Measurements from ENCODE around the gene SMIM24. TPM values are rescaled to one million over a fixed set of nuclear protein-coding genes. Genes with fewer than 3 reads are reported as not detected.

The SMIM24 gene
- total RNA-seq, 4 donors from 2014 or later: not detected

DNA sequence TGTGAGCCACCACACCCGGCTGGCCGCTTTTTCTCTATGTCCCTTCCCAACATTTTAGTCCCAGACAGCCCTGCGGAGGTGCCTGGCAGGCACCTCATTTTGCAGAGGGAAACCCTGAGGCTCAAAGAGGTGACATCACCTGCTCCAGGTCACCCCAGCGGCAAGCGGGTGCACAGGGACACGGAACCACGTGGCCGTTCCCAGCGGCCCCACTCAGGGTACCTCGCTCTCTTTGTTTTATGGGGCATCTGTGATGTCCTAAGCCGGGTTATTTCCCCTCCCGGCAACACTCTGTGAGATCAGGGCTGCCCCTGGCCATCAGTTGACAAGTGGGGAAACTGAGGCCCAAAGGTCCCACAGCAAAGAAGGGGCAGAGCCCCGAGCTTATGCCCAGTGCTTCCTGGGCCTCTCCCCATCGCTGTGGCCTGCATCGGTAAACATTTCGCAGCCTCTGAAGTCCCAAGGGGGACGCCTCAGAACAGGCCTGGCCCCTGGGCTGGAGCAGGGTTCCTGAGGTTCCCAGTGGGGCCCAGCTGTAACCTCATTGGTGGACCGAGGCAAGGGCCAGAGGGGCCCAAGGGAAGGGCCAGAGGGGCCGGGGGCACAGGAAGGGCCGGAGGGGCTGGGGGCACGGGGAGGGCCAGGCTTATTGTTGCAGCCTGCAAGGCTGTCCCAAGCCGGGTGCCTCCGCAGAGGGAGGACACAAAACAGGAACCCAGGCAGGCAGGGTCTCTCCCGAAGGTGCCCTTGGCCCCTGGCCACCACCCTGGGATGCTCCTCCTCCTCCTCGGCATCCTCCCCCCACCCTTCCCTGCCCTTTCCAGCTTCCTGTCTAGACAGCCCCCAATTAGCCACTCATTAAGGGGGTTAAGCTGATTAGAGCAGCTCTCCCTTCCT lies 39.0 kb downstream of the SMIM24 start:
- Histone ChIP-seq H3K9me3 (no peaks in the 10 kb centered on the region), H3K4me3 (no peak overlapping the region), H3K4me1 (peaks cover 51 to 53% of the 10 kb centered on the region in 2 donors), H3K27me3 (no peaks in the 10 kb centered on the region), H3K27ac (peak overlapping the region; percentile 76 to 89 (median 85)), H3K36me3 (peaks cover 0 to 30% of the 10 kb centered on the region in 2 donors)
- intact Hi-C loops (cut with DNase I; ENCODE audit: low total_unique reads): no loop called here
- ATAC-seq (no peak), DNase-seq (no peak)
- in situ Hi-C loops (cut with MboI; ENCODE audit: low sequenced_read_pairs in 4 of 4): no loop called here
- TF ChIP-seq, protein P1, sequence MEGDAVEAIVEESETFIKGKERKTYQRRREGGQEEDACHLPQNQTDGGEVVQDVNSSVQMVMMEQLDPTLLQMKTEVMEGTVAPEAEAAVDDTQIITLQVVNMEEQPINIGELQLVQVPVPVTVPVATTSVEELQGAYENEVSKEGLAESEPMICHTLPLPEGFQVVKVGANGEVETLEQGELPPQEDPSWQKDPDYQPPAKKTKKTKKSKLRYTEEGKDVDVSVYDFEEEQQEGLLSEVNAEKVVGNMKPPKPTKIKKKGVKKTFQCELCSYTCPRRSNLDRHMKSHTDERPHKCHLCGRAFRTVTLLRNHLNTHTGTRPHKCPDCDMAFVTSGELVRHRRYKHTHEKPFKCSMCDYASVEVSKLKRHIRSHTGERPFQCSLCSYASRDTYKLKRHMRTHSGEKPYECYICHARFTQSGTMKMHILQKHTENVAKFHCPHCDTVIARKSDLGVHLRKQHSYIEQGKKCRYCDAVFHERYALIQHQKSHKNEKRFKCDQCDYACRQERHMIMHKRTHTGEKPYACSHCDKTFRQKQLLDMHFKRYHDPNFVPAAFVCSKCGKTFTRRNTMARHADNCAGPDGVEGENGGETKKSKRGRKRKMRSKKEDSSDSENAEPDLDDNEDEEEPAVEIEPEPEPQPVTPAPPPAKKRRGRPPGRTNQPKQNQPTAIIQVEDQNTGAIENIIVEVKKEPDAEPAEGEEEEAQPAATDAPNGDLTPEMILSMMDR (IDR thresholded peaks at IDR 0.05 in 4 of 5, conservative IDR thresholded peaks at IDR 0.05 in 1 of 5): no peak
- TF ChIP-seq POLR2A (IDR thresholded peaks at IDR 0.05): no peak

- H3K36me3 ChIP-seq: peaks cover 0 to 30% of the 10 kb centered on the region in 2 donors
- H3K9me3 ChIP-seq: no peaks in the 10 kb centered on the region
- H3K4me3 ChIP-seq: no peak overlapping the region
- no peaks in the 10 kb centered on the region for H3K27me3 ChIP-seq
- no peak for TF ChIP-seq POLR2A (IDR thresholded peaks at IDR 0.05)
- TF ChIP-seq, protein P1 (IDR thresholded peaks at IDR 0.05 in 4 of 5, conservative IDR thresholded peaks at IDR 0.05 in 1 of 5): peak; percentile 45 to 77 (median 70)
- ATAC-seq (peak in 1 of 2 donors; percentile 41), DNase-seq (peak in 1 of 2 donors; percentile 65)
- H3K27ac ChIP-seq: peak overlapping the region; percentile 76 to 89 (median 85)
- peaks cover 55 to 57% of the 10 kb centered on the region in 2 donors for H3K4me1 ChIP-seq
- in situ Hi-C loops (cut with MboI; ENCODE audit: low sequenced_read_pairs in 4 of 4) (no loop called here), intact Hi-C loops (cut with DNase I; ENCODE audit: low total_unique reads) (no loop called here)
Observed at GRCh38 chr19:3440082-3440481, 40.2 kb downstream of the SMIM24 start.

DNA sequence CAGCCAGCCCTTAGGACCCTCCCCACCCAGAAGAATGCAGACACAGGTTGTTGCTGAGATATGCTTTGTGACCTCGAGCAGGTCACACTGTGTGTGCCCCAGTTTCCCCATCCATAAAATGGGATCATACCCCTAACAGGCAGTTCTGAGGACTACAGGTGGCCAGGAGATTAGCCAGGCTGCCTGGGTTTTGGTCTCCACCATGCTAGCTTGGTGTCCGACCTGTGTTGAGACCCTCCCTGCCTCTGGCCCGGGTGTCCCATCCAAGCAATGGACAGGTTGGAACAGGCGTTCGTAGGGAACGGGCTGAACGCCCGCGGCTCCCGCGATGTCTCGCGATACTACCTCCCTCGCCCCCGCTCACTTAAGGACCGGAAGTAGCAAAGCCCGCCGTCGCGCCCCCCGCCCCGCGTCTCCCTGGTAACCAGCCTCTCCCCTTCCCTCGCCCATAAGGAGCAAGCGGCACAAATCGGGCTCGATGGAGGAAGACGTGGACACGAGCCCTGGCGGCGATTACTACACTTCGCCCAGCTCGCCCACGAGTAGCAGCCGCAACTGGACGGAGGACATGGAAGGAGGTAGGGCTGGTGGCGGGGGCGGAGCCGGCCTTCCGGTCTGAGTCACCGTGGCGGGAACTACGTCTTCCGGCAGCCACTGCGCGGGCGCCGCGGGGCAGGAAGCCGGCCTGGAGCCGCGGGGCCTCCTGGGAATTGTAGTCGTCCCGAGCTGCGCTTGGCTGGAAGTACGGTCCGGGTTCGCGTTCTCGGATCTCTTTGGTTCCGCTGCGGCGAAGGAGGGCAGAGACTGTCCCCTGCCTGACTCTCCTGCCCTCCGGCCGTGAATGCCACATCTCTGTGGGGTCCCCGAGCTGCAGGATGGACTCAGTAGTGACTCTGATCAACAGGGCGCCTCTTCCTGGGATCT lies 45.4 kb downstream of the SMIM24 start:
- peak overlapping the region; percentile 55 to 60 (median 58) for H3K4me3 ChIP-seq
- no peaks in the 10 kb centered on the region for H3K27me3 ChIP-seq
- peak; percentile 83 to 86 for ATAC-seq
- intact Hi-C loops (cut with DNase I; ENCODE audit: low total_unique reads) (no loop called here), in situ Hi-C loops (cut with MboI; ENCODE audit: low sequenced_read_pairs in 4 of 4) (loop anchor here in 1 of 4 donors (5.0 kb wide), 1 partner anchor 93 kb away; no protein-coding TSS in a partner anchor)
- peak; percentile 92 to 94 for DNase-seq
- peaks cover 0 to 44% of the 10 kb centered on the region in 2 donors for H3K36me3 ChIP-seq
- peak overlapping the region; percentile 85 to 98 (median 95) for H3K27ac ChIP-seq
- peak; percentile 28 to 49 for TF ChIP-seq POLR2A (IDR thresholded peaks at IDR 0.05)
- TF ChIP-seq, protein P1 (IDR thresholded peaks at IDR 0.05 in 4 of 5, conservative IDR thresholded peaks at IDR 0.05 in 1 of 5): no peak
- no peaks in the 10 kb centered on the region for H3K9me3 ChIP-seq
- peaks cover 33 to 34% of the 10 kb centered on the region in 2 donors for H3K4me1 ChIP-seq

DNA sequence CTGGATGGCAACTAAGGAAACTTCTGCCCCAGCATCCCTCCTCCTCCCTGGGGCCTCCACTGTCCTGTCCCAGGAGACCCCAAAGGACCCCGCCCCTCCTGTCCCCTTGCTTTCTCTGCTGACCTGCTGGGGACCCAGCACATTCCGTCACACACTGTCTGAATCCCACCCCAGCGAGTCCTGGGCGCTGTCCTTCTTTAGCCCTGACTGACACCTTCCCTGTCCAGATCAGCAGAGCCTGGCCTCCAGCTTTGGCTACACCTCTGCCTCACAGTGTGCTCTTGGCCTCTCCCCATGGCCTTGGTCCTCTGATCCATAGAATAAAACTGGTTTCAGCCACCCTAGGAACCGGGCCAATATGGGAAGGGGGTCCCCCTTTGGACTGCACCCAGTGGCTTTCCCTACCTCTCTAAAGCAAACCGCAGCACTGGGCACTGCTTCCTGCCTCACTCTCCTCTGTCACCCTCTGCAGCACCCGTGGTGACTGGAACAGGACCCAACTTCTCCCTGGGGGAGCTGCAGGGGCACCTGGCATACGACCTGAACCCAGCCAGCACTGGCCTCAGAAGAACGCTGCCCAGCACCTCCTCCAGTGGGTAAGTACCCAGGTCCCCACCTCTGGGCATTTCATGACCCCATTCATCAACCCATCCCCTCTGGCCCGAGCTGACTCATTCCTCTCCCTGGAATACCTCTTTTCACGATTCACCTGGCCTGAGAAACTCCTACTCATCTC lies 46.4 kb downstream of the SMIM24 start:
- Histone ChIP-seq H3K36me3 (peaks cover 0 to 43% of the 10 kb centered on the region in 2 donors), H3K27me3 (no peaks in the 10 kb centered on the region), H3K4me3 (peak overlapping the region in 2 of 4 donors; percentile 58 to 60), H3K27ac (peak overlapping the region; percentile 85 to 98 (median 95)), H3K9me3 (no peaks in the 10 kb centered on the region), H3K4me1 (peaks cover 39 to 40% of the 10 kb centered on the region in 2 donors)
- ATAC-seq (no peak), DNase-seq (no peak)
- in situ Hi-C loops (cut with MboI; ENCODE audit: low sequenced_read_pairs in 4 of 4): loop anchor here in 1 of 4 donors (5.0 kb wide), 1 partner anchor 92 kb away; no protein-coding TSS in a partner anchor
- TF ChIP-seq, protein P1 (IDR thresholded peaks at IDR 0.05 in 4 of 5, conservative IDR thresholded peaks at IDR 0.05 in 1 of 5): no peak
- no peak for TF ChIP-seq POLR2A (IDR thresholded peaks at IDR 0.05)
- intact Hi-C loops (cut with DNase I; ENCODE audit: low total_unique reads): no loop called here

All from gastrocnemius medialis (tissue), 4 donors.